ENCODE results near the gene CFAP70. TPM values are rescaled to one million over a fixed set of nuclear protein-coding genes. Genes with fewer than 3 reads are reported as not detected.

Gene CFAP70
- total RNA-seq, 4 donors from 2014 or later: 0.94 to 7.0 (median 1.8) TPM

- WGBS, 2 donors: 75 to 77% methylated on average over 1 of the region's 1 CpG
- no peak overlapping the region for H3K4me3 ChIP-seq (ENCODE audit: low read depth, poor library complexity, severe bottlenecking)
- intact Hi-C loops (cut with DNase I; ENCODE audit: low total_unique reads): no loop called here
- TF ChIP-seq, protein P1, sequence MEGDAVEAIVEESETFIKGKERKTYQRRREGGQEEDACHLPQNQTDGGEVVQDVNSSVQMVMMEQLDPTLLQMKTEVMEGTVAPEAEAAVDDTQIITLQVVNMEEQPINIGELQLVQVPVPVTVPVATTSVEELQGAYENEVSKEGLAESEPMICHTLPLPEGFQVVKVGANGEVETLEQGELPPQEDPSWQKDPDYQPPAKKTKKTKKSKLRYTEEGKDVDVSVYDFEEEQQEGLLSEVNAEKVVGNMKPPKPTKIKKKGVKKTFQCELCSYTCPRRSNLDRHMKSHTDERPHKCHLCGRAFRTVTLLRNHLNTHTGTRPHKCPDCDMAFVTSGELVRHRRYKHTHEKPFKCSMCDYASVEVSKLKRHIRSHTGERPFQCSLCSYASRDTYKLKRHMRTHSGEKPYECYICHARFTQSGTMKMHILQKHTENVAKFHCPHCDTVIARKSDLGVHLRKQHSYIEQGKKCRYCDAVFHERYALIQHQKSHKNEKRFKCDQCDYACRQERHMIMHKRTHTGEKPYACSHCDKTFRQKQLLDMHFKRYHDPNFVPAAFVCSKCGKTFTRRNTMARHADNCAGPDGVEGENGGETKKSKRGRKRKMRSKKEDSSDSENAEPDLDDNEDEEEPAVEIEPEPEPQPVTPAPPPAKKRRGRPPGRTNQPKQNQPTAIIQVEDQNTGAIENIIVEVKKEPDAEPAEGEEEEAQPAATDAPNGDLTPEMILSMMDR (IDR thresholded peaks at IDR 0.05): no peak
- no peak for TF ChIP-seq POLR2A (IDR thresholded peaks at IDR 0.05)
- DNase-seq (ENCODE audit: low spot score in 2 of 2): no peak
Observed at GRCh38 chr10:73287441-73287840, 71.2 kb downstream of the CFAP70 start.

DNA sequence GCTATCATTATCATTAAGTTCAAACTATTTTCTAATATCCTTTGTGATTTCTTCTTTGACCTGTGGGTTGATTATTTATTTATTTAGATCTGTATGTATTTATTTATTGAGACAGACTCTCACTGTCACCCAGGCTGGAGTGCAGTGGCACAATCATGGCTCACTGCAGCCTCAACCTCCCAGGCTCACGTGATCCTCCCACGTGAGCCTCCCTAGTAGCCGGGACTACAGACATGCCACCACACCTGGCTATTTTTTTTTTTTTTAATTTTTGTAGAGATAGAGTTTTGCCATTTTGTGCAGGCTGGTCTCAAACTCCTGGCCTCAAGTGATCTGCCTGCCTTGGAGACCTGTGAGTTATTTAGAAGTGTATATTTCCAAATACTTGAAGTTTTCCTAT is 77.6 kb downstream of the CFAP70 start:
- WGBS, 2 donors: 97 to 98% methylated on average over 3 of the region's 3 CpGs
- DNase-seq (ENCODE audit: low spot score in 2 of 2): no peak
- intact Hi-C loops (cut with DNase I; ENCODE audit: low total_unique reads): no loop called here

GRCh38 chr10:73264423-73264822 is 94.2 kb downstream of the CFAP70 start:
- no peak for TF ChIP-seq POLR2A (IDR thresholded peaks at IDR 0.05)
- TF ChIP-seq, protein P1 (IDR thresholded peaks at IDR 0.05): no peak
- DNase-seq (ENCODE audit: low spot score in 2 of 2): no peak
- H3K4me3 ChIP-seq (ENCODE audit: low read depth, poor library complexity, severe bottlenecking): no peak overlapping the region
- WGBS, 2 donors: 87 to 92% methylated on average over 2 of the region's 2 CpGs
- intact Hi-C loops (cut with DNase I; ENCODE audit: low total_unique reads): no loop called here

More for the DNA sequence above, 77.6 kb downstream of the CFAP70 start:
- H3K4me3 ChIP-seq (ENCODE audit: low read depth, poor library complexity, severe bottlenecking): no peak overlapping the region
- no peak for TF ChIP-seq POLR2A (IDR thresholded peaks at IDR 0.05)
- TF ChIP-seq, protein P1 (IDR thresholded peaks at IDR 0.05): no peak

- H3K4me3 ChIP-seq (ENCODE audit: low read depth, poor library complexity, severe bottlenecking): no peak overlapping the region
- intact Hi-C loops (cut with DNase I; ENCODE audit: low total_unique reads): no loop called here
- TF ChIP-seq, protein P1 (IDR thresholded peaks at IDR 0.05): no peak
- TF ChIP-seq POLR2A (IDR thresholded peaks at IDR 0.05): no peak
- 53 to 65% methylated on average over 1 of the region's 1 CpG for WGBS, 2 donors
- no peak for DNase-seq (ENCODE audit: low spot score in 2 of 2)
Observed at GRCh38 chr10:73263693-73264347, 94.8 kb downstream of the CFAP70 start.

DNA sequence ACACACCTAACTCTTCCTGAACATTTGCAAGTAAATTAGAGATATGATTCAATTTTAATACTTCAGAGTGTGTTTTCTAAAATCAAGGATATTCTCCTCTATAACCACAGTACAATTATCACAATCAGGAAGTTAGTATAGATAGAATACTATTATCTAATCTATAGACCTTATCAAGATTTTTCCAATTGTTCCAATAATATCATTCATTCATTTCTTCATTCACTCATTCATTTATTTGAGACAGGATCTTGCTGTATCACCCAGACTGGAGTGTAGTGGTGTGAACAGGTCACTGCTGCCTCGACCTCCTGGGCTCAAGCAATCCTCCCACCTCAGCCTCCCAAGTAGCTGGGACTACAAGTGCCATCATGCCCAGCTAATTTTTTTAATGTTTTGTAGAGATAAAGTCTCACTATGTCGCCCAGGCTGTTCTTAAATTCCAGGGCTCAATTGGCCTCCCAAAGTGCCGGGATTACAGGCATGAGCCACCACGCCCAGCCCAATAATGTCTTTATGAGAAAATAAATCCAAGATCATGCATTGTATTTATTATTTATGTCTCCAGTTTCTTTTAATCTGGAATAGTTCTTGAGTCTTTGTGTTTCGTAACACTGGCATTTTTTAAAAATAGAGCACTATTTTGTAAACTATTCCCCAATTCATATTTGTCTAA is 95.6 kb downstream of the CFAP70 start:
- TF ChIP-seq, protein P1 (IDR thresholded peaks at IDR 0.05): no peak
- TF ChIP-seq POLR2A (IDR thresholded peaks at IDR 0.05): no peak
- intact Hi-C loops (cut with DNase I; ENCODE audit: low total_unique reads): no loop called here
- 65 to 70% methylated on average over 5 of the region's 5 CpGs for WGBS, 2 donors
- no peak for DNase-seq (ENCODE audit: low spot score in 2 of 2)
- no peak overlapping the region for H3K4me3 ChIP-seq (ENCODE audit: low read depth, poor library complexity, severe bottlenecking)
